GM21737 (cell line): Measurements from ENCODE around the gene EFS.
"Not testable (repeated sequence)": the region's sequence is repeated elsewhere in the genome, so short reads cannot be mapped to it uniquely, and the experiment has no call there.

ENCODE experiments used
- ATAC-seq: cut with Tn5 transposase; IDR thresholded peaks from one replicate; pipeline ENCODE4 v1.9.1; 2021; ENCODE audit warnings: mild to moderate bottlenecking, moderate library complexity; ENCODE audit not compliant: unreplicated experiment

EFS gene

GRCh38 chr14:23365036-23365731 lies at the start of gene EFS:
Gene EFS (minus strand): TSS chr14:23365172. CDS start chr14:23365025, 147 bp downstream.
- no peak for ATAC-seq

GRCh38 chr14:23414254-23414653 lies 49.3 kb upstream of the EFS start:
- ATAC-seq, result no peak

- ATAC-seq, result no peak
These were observed 48.7 kb upstream of the EFS start for GRCh38 chr14:23413681-23414080.

- ATAC-seq, result no peak
These were observed 46.9 kb upstream of the EFS start for GRCh38 chr14:23411563-23412525.

- ATAC-seq, result no peak
These were observed 45.1 kb upstream of the EFS start for GRCh38 chr14:23409966-23410635.

GRCh38 chr14:23409475-23409874 lies 44.5 kb upstream of the EFS start:
- no peak for ATAC-seq

GRCh38 chr14:23408307-23408630 lies 43.3 kb upstream of the EFS start:
- no peak for ATAC-seq

GRCh38 chr14:23407516-23408306 lies 42.7 kb upstream of the EFS start, which contains the start of gene MYH6:
Gene MYH6 (minus strand): TSS chr14:23408273. CDS start chr14:23407223, 1,050 bp downstream.
- ATAC-seq, result no peak

- ATAC-seq, result no peak
These were observed 41.9 kb upstream of the EFS start for GRCh38 chr14:23406725-23407355.

GRCh38 chr14:23406244-23406643 lies 41.3 kb upstream of the EFS start:
- ATAC-seq, result no peak

GRCh38 chr14:23405516-23406025 lies 40.6 kb upstream of the EFS start:
- no peak for ATAC-seq

GRCh38 chr14:23405096-23405495 lies 40.1 kb upstream of the EFS start:
- no peak for ATAC-seq

- ATAC-seq, result no peak
These were observed 39.4 kb upstream of the EFS start for GRCh38 chr14:23404331-23404900.

GRCh38 chr14:23403908-23404307 lies 38.9 kb upstream of the EFS start:
- ATAC-seq, result no peak

- no peak for ATAC-seq
These were observed 38.1 kb upstream of the EFS start for GRCh38 chr14:23403139-23403438.

- no peak for ATAC-seq
These were observed 37.5 kb upstream of the EFS start for GRCh38 chr14:23402296-23403138.

- ATAC-seq, result no peak
These were observed 36.3 kb upstream of the EFS start for GRCh38 chr14:23401291-23401690.

- ATAC-seq, result not testable (repeated sequence)
These were observed 35.7 kb upstream of the EFS start for GRCh38 chr14:23400496-23401149.
